AG09309 (cell line): ENCODE measurements around the gene MEX3B.

Experiments
- DNase-seq: peaks from one replicate; pipeline ENCODE4 v3.0.0-alpha.2; 2010; ENCODE audit warnings: low read depth
- H3K4me3 ChIP-seq: 2 replicates; pipeline ENCODE4 v1.5.1; 2011; ENCODE audit warnings: mild to moderate bottlenecking, low read depth, low read length, moderate library complexity; ENCODE audit not compliant: control insufficient read depth
- CTCF ChIP-seq: IDR thresholded peaks from 2 replicates; pipeline ENCODE4 v1.5.1; 2011; ENCODE audit warnings: mild to moderate bottlenecking, low read depth, low read length, inconsistent platforms; ENCODE audit not compliant: insufficient read depth, control insufficient read depth; ENCODE audit errors: missing control alignments

The MEX3B gene

DNA sequence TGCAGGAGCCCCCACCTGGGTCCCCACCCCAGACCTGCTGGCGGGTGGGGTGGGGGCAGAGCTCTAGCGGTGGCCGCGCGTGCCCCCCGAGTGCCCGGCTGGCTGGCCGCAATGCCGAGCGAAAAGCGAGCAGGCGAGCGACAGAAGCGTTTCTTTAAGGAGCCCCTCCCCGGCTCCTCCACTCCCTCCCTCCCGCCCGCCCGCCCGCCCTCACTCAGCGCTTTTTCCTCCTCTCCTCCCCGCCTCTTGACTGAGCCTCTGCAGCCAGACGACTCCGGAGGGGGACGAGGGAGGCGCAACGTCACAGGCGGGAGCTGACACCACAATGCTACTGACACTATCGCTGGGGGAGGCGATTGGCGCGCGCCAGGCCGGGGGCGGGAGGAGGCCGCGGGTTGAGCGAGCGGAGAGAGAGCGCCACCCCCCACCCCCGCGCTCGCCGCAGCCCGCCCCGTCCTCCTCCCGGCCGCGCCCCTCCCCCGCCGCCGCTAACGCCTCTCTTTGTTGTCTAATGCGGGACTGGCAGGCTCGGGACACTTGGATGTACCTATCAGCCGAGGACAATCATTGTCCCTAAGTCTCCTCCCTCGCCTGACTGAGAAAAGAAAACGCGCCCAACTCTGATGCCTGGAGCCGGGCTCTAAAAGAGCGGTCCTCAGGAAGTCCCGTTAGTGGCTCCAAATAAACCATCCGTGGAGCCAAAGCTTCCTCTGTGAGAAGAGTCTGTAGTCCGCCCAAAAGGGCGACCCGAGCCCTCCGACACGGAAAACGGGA lies at the start of gene MEX3B:
Gene MEX3B, minus strand, starts transcription at position 127 of the 774 bp plus-strand sequence. CDS start 313 bp downstream, outside the sequence.
- peak within 1 kb of the TSS; percentile 82 for H3K4me3 ChIP-seq
- no peak for TF ChIP-seq CTCF
- peak; percentile 82 for DNase-seq

DNA sequence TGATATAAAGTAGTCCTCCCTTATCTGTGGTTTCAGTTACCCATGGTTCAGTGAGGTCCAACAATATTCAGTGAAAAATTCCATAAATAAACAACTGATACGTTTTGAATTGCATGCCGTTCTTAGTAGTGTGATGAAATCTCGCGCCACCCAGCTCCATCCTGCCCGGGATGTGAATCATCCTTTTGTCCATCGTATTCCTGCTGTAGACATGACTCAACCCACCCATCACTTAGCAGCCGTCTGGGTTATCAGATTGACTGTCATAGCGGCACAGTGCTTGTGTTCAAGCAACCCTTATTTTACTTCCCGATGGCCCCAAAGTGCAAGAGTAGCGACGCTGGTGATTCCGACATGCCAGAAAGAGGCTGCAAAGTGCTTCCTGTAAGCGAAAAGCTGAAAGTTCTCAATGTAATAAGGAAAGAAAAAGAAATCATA lies 48.0 kb upstream of the MEX3B start:
- no peak for TF ChIP-seq CTCF
- peak; percentile 69 for DNase-seq

DNA sequence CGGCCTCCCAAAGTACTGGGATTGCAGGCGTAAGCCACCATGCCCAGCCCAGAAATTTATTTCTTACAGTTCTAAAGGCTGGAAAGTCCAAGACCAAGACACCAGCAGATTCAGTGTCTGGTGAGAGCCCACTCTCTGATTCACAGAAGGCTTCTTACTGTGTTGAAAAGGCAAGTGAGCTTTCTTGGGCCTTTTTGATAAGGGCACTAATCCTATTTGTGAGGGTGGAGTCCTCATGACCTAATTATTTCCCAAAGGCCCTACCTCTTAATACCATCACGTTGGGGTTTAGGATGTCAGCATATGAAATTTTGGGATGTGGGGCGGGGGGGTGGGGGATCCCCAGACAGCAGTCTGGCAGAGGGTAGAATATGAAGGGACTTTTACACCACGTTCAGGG lies 47.5 kb upstream of the MEX3B start:
- H3K4me3 ChIP-seq = no peak overlapping the region
- DNase-seq = no peak
- TF ChIP-seq CTCF = no peak

More for the DNA sequence above, 48.0 kb upstream of the MEX3B start:
- H3K4me3 ChIP-seq = no peak overlapping the region

GRCh38 chr15:82091636-82092140 lies 45.9 kb upstream of the MEX3B start:
- no peak for DNase-seq
- TF ChIP-seq CTCF = no peak
- no peak overlapping the region for H3K4me3 ChIP-seq

GRCh38 chr15:82086243-82086995 lies 40.6 kb upstream of the MEX3B start:
- TF ChIP-seq CTCF = no peak
- no peak for DNase-seq
- H3K4me3 ChIP-seq = no peak overlapping the region

GRCh38 chr15:82081914-82082762 lies 36.3 kb upstream of the MEX3B start:
- TF ChIP-seq CTCF = peak; percentile 46
- peak; percentile 71 for DNase-seq

More at GRCh38 chr15:82081914-82082762, 36.3 kb upstream of the MEX3B start:
- no peak overlapping the region for H3K4me3 ChIP-seq
